Activated T-helper 1 cell treated with anti-CD3 and anti-CD28 coated beads, Interleukin-12 subunit alpha, Interleukin-12 subunit beta, Interleukin-2, Interleukin-4 antibody, amounts not matched to agents 30 ng/mL and 10 ng/mL and 1 ng/mL, durations not matched to agents 14 hours and 24 hours and 36 hours (primary cell): ENCODE data around the gene COL6A1. TPM values are rescaled to one million over a fixed set of nuclear protein-coding genes. Genes with fewer than 3 reads are reported as not detected.

Source experiments
- DNase-seq: peaks from one replicate; pipeline ENCODE4 v3.0.0; 2021; ENCODE audit warnings: low spot score
- H3K27ac Mint-ChIP-seq: one replicate; pipeline ENCODE4 v1.8.0; 2021; ENCODE audit warnings: mild to moderate bottlenecking, mixed read lengths
- H3K27me3 Mint-ChIP-seq: one replicate; pipeline ENCODE4 v1.8.0; 2022; ENCODE audit warnings: mild to moderate bottlenecking, moderate library complexity, mixed read lengths; ENCODE audit not compliant: insufficient read depth
- H3K36me3 Mint-ChIP-seq: one replicate; pipeline ENCODE4 v1.8.0; 2021; ENCODE audit warnings: low read depth, mixed read lengths
- H3K4me1 Mint-ChIP-seq: one replicate; pipeline ENCODE4 v1.8.0; 2021; ENCODE audit warnings: low read depth, mixed read lengths
- H3K4me3 Mint-ChIP-seq: one replicate; pipeline ENCODE4 v1.8.0; 2021; ENCODE audit warnings: mild to moderate bottlenecking, moderate library complexity, mixed read lengths
- H3K9me3 Mint-ChIP-seq: one replicate; pipeline ENCODE4 v1.8.0; 2021; ENCODE audit warnings: mixed read lengths
- intact Hi-C: fragments of 100-400 bp; cut with micrococcal nuclease; formaldehyde crosslinking; loops from one replicate; pipeline ENCODE4 v1.15.1; 2024
- total RNA-seq: library from RNA; stranded (reverse); gene quantifications from 2 replicates; pipeline ENCODE4 v1.2.3, GENCODE V29; 2022

Gene COL6A1
- total RNA-seq, 1 donor from 2014 or later, result 0.62 TPM

DNA sequence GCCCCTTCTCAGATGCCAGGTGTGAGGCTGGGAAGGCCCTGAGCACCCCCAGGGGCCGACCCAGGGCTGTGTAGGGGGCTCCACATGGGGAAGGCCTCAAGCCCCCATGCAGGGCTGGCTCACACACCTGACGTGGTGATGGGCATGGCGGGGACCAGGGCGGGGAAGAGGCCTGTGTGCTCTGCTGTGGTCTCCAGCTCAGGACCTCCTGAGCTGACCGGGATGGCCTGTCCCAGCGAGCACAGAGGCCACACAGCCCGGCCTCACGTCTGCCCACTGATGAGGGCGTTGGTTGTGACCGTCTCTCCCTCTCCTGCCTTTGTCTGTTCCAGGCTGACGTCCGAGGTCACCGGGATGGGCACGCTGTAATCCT is 40.2 kb upstream of the COL6A1 start:
- Mint-ChIP-seq H3K4me3 (no peak overlapping the region), H3K27me3 (no peaks in the 10 kb centered on the region), H3K4me1 (no peaks in the 10 kb centered on the region), H3K27ac (no peak overlapping the region), H3K36me3 (no peaks in the 10 kb centered on the region), H3K9me3 (no peaks in the 10 kb centered on the region)
- intact Hi-C loops, result no loop called here
- no peak for DNase-seq

DNA sequence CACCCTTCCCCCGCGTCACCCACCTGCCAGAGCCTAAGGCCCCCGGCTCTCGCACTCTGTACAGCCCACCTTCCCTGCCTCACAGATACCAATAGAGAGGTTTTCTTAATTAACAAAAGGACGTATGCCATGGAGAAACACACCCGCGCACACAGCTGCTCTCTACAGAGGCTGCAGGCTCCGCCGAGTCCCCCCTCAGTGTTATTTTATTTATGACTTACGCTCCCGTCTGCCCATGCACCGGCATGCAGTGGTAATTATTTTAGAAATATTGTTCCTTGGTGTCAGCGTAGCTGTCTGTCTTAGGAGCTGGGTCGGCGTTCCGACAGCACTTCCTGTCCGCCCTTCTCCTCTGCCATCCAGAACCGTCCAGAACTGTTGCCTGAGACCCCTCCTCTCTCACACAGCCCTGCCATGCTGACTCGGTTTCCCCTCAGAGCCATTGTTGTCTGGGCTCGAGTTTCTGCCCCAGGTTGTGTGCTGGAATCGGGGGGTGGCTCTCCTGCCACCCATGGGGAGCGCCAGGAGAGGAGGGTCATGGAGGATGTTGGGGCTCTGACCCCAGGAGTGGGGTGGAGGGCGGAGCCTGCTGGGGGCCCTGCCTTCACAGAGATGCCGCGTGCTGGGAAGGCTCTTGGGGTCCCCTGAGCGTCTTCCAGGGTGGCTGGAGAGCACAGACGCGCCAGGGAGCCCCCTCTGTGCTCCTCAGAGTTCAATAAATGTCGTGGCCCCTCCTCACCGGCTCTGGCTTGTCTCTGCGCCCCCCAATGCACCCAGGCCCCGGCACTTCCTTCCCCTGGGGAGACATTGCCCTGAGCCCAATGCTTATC is 39.6 kb upstream of the COL6A1 start:
- Mint-ChIP-seq H3K27ac (no peak overlapping the region), H3K9me3 (no peaks in the 10 kb centered on the region), H3K4me1 (no peaks in the 10 kb centered on the region), H3K4me3 (no peak overlapping the region), H3K27me3 (no peaks in the 10 kb centered on the region), H3K36me3 (no peaks in the 10 kb centered on the region)
- no peak for DNase-seq
- intact Hi-C loops, result no loop called here

DNA sequence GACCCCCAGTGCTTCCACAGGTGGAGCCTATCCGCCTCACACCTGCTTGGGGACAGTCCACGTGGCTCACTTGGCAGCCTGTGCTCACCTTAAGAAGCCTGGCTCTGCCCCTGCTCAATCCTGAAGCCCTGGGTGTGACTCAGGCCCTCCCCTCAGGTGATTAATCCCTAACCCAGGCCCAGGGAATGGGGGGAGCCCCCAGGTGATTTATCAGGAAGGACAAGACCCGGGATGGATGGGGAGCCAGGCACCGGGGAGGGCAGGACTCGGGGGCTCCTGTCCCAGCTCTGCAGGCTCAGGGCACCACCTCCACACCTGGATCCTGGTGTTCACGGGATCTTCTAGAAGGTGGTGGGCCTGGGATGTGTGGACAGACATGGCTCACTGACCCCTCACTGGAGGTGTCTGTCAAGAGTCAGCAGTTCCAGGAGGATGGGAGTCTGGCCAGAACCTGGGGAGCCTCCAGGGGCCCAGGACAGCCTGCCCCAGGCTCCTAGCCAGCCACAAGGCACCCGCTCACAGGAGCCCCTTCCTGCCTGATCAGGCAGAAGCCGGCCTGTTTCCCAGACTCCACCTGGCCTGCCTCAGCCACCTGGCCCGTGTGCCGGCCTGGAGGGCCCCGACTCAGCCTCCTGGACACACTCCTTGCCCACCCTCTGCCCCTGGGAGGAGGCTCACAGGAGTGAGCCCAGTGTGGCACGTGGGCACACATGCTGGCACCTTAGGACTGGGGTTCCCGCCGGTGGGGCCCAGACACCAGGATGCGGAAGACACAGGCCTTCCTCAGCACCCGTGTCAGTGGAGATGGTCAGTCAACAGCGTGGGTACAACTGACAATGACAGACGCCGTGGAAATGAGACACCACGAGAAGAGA is 38.6 kb upstream of the COL6A1 start:
- no peak overlapping the region for H3K27ac Mint-ChIP-seq
- intact Hi-C loops, result no loop called here
- H3K9me3 Mint-ChIP-seq, result no peaks in the 10 kb centered on the region
- no peaks in the 10 kb centered on the region for H3K27me3 Mint-ChIP-seq
- H3K36me3 Mint-ChIP-seq, result no peaks in the 10 kb centered on the region
- DNase-seq, result no peak
- no peaks in the 10 kb centered on the region for H3K4me1 Mint-ChIP-seq
- H3K4me3 Mint-ChIP-seq, result no peak overlapping the region

DNA sequence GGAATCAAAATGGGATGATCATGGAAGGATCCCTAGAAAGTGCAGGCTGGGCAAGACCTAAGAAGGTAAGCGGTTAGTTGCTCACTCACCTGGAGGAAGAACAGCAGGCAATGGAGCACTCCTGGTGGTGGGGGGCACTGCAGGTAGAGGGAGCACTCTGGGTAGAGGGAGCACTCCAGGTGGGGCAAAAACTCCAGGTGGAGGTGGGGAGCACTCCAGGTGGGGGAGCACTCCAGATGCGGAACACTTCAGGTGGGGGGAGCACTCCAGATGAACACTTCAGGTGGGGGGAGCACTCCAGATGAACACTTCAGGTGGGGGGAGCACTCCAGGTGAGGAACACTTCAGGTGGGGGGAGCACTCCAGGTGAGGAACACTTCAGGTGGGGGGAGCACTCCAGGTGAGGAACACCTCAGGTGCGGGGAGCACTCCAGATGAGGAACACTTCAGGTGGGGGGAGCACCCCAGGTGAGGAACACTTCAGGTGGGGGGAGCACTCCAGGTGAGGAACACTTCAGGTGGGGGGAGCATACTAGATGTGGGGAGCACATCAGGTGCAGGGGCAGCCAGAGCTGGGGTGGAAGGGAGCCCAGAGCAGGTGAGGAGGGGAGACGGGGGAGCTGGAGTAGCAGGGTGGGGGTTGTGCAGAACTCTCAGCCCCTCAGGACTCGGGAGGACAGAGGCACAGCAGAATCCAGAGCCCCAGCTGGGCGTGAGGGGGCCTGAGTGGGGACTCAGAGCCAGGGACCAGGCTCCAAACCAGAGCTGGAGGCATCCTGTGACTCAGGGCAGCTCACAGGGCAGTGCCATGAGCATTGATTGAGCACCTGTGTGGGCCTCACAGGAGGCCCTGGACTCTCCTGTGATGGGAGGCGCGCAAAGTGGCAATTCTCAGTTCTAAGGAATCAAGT is 37.7 kb upstream of the COL6A1 start:
- Mint-ChIP-seq H3K4me3 (no peak overlapping the region), H3K27me3 (no peaks in the 10 kb centered on the region), H3K9me3 (no peaks in the 10 kb centered on the region), H3K27ac (no peak overlapping the region), H3K4me1 (no peaks in the 10 kb centered on the region), H3K36me3 (no peaks in the 10 kb centered on the region)
- intact Hi-C loops, result no loop called here
- no peak for DNase-seq

- Mint-ChIP-seq H3K36me3 (no peaks in the 10 kb centered on the region), H3K9me3 (no peaks in the 10 kb centered on the region), H3K27ac (no peak overlapping the region), H3K4me3 (no peak overlapping the region), H3K4me1 (no peaks in the 10 kb centered on the region), H3K27me3 (no peaks in the 10 kb centered on the region)
- no peak for DNase-seq
- intact Hi-C loops, result no loop called here
Observed at GRCh38 chr21:45944601-45945000, 37.0 kb upstream of the COL6A1 start.

DNA sequence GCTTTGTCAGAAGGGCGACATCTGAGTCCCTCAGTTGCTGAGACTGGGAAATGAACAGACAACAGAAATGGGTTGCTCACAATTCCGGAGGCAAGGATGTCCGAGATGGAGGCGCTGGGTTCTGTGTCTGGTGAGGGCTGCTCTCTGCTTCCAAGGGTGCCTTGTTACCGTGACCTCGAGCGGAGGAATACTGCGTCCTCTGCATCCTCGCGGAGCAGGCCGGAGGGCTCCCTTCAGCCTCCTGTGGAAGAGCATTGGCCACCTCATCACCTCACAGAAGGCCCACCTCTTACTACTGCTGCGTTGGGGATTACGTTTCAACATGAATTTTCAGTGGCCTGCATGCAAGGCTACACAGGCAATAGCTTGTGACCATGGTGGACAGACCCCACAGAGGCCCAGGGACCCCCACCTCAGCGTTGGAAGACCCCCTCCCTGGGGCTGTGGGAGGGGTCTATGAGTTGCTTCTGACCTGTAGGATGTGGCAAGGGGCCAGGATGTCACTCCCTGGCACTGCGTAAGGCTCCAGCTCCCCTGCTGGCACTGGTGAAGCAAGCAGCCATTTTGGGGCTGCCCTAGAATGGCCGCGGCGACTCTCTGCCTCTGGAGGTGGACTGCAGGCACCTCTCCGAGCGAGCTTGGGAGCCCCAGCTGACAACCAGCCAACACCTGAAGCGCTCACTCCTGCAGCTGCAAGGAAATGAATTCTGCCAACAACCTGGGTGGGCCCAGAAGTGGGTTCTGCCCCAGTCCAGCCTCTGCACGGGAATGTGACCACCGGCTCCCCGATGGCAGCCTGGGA is 36.3 kb upstream of the COL6A1 start:
- no peak overlapping the region for H3K4me3 Mint-ChIP-seq
- no peaks in the 10 kb centered on the region for H3K4me1 Mint-ChIP-seq
- no peaks in the 10 kb centered on the region for H3K27me3 Mint-ChIP-seq
- H3K36me3 Mint-ChIP-seq, result no peaks in the 10 kb centered on the region
- intact Hi-C loops, result no loop called here
- H3K27ac Mint-ChIP-seq, result no peak overlapping the region
- H3K9me3 Mint-ChIP-seq, result no peaks in the 10 kb centered on the region
- no peak for DNase-seq

- intact Hi-C loops, result no loop called here
- Mint-ChIP-seq H3K4me1 (no peaks in the 10 kb centered on the region), H3K4me3 (no peak overlapping the region), H3K27ac (no peak overlapping the region), H3K27me3 (no peaks in the 10 kb centered on the region), H3K36me3 (no peaks in the 10 kb centered on the region), H3K9me3 (no peaks in the 10 kb centered on the region)
- DNase-seq, result no peak
Observed at GRCh38 chr21:45945868-45946210, 35.7 kb upstream of the COL6A1 start.

DNA sequence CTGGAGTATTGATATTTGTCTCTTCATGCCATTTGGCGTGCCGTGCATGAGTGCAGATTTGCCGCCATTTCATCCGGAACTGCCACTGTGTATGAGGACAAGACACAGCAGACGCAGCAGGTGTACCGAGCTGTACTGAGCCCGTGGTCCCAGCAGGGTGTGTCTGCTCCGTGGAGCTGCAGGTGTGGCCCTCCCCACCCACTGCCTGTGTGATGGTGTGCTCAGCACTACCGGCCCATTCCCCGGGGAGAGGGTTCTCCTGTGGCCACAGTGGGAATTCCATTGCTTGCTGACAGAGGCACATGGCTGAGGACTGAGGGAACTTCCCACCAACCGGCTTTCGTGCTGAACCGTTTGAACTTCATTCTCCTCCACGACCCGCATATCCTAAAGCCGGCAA is 34.3 kb upstream of the COL6A1 start:
- no peaks in the 10 kb centered on the region for H3K36me3 Mint-ChIP-seq

DNA sequence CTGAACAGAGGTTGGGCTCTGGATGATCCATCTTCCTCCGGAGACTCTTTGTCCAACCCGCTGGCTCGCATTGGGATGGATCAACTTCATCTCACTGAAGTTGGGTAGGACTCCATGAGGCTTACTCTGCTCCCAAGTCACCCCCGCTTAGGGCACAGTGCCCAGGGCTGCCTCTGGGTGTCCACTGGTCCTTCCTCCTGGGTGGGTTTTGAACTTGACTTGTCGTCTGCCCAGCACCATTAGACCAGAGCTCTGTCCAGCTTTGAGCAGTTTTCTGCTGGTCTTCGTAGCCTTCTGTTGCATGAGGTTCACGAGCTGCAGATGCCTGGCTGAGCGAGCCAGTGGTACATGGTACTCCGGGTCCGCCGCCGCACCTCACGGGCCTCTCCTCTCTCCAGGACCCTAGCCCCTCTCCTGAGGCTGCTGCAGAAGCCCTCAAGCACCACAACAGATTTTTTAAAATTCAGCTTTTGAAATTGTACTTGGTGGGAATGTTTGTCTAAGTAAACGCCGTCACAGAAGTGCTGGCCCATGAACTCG is 33.8 kb upstream of the COL6A1 start:
- no peak overlapping the region for H3K4me3 Mint-ChIP-seq
- no peaks in the 10 kb centered on the region for H3K36me3 Mint-ChIP-seq
- no peaks in the 10 kb centered on the region for H3K4me1 Mint-ChIP-seq
- no peak overlapping the region for H3K27ac Mint-ChIP-seq
- peaks cover 3% of the 10 kb centered on the region for H3K27me3 Mint-ChIP-seq
- intact Hi-C loops, result no loop called here
- DNase-seq, result no peak
- H3K9me3 Mint-ChIP-seq, result no peaks in the 10 kb centered on the region

More for the DNA sequence above, 34.3 kb upstream of the COL6A1 start:
- Mint-ChIP-seq H3K27me3 (no peaks in the 10 kb centered on the region), H3K4me1 (no peaks in the 10 kb centered on the region), H3K27ac (no peak overlapping the region), H3K9me3 (no peaks in the 10 kb centered on the region), H3K4me3 (no peak overlapping the region)
- intact Hi-C loops, result no loop called here
- no peak for DNase-seq

- H3K4me3 Mint-ChIP-seq, result no peak overlapping the region
- H3K36me3 Mint-ChIP-seq, result no peaks in the 10 kb centered on the region
- intact Hi-C loops, result no loop called here
- H3K4me1 Mint-ChIP-seq, result no peaks in the 10 kb centered on the region
- peaks cover 3% of the 10 kb centered on the region for H3K27me3 Mint-ChIP-seq
- DNase-seq, result no peak
- no peaks in the 10 kb centered on the region for H3K9me3 Mint-ChIP-seq
- H3K27ac Mint-ChIP-seq, result no peak overlapping the region
Observed at GRCh38 chr21:45948576-45949141, 32.9 kb upstream of the COL6A1 start.

GRCh38 chr21:45949928-45950739 is 31.4 kb upstream of the COL6A1 start:
- H3K27ac Mint-ChIP-seq, result no peak overlapping the region
- intact Hi-C loops, result no loop called here
- peaks cover 9% of the 10 kb centered on the region for H3K27me3 Mint-ChIP-seq
- no peak for DNase-seq
- H3K4me1 Mint-ChIP-seq, result no peaks in the 10 kb centered on the region
- H3K4me3 Mint-ChIP-seq, result no peak overlapping the region
- no peaks in the 10 kb centered on the region for H3K9me3 Mint-ChIP-seq
- H3K36me3 Mint-ChIP-seq, result no peaks in the 10 kb centered on the region
